ENCODE data around the gene TBX2. TPM values are rescaled to one million over a fixed set of nuclear protein-coding genes. Genes with fewer than 3 reads are reported as not detected.

Gene TBX2
- polyA plus RNA-seq, 1 donor (not counting 4 experiments of a cell fraction or from before 2014, with no cell fraction given): not detected

DNA sequence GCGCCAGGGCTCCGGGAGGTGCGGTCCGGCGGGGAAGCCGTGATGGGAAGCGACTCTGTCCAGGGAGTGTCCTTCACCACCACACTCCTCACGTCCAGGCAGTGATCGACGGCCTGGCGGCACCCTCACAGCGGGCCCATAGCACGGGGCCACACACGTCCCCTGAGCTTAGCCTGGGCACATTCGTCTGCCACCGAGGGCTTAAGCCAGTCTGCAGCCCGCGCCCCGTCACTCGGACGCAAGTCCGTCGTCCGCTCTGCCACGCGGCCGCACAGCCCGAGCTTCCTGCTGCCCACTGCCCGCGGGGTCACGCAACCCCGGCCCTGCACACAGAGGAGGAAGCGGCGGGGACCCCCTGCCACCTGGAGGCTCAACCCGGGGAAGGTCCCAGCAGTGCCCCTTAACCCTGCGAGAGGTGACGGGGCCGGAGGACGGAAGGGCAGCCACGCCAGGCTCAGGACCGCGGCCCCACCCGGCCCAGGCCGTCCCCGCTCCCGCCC lies 3.0 kb upstream of the TBX2 start:
- Histone ChIP-seq H3K79me2 (ENCODE audit: control insufficient read depth, insufficient read depth, low read length) (no peaks in the 10 kb centered on the region), H3K9me3 (ENCODE audit: control insufficient read depth, low read depth, low read length) (no peaks in the 10 kb centered on the region), H3K4me1 (ENCODE audit: control insufficient read depth, extremely low read depth, insufficient read depth, low read length) (no peaks in the 10 kb centered on the region), H2AFZ (ENCODE audit: control insufficient read depth, low read length) (no peak overlapping the region), H3K27me3 (ENCODE audit: control insufficient read depth, extremely low read depth, insufficient read depth, low read length) (peaks cover 78% of the 10 kb centered on the region), H3K4me2 (ENCODE audit: control insufficient read depth, extremely low read depth, insufficient read depth, low read depth, low read length) (no peak overlapping the region), H3K9ac (ENCODE audit: control insufficient read depth, extremely low read depth, insufficient read depth, low read length) (no peak overlapping the region), H3K4me3 (ENCODE audit: control insufficient read depth in 2 of 3, extremely low read depth in 1 of 3, insufficient read depth in 2 of 3, low read depth in 1 of 3, low read length in 3 of 3) (no peak overlapping the region), H3K36me3 (ENCODE audit: control insufficient read depth in 2 of 2, extremely low read depth in 1 of 2, insufficient read depth in 2 of 2, low read length in 2 of 2) (no peaks in the 10 kb centered on the region), H3K9me1 (ENCODE audit: control insufficient read depth, extremely low read depth, insufficient read depth, low read length) (no peaks in the 10 kb centered on the region), H4K20me1 (ENCODE audit: control insufficient read depth, extremely low read depth, insufficient read depth, low read length) (no peaks in the 10 kb centered on the region), H3K27ac (ENCODE audit: control insufficient read depth, insufficient read depth, low read length) (no peak overlapping the region)
- dilution Hi-C loops (cut with MboI; ENCODE audit: extremely low pct_ligation_motif_present, low sequenced_read_pairs): no loop called here
- DNase-seq (ENCODE audit: low read depth, low spot score) (no peak), FAIRE-seq (no peak)
- TF ChIP-seq EZH2 (IDR thresholded peaks at IDR 0.05; ENCODE audit: low read length): peak; percentile 99
- TF ChIP-seq, protein P1, sequence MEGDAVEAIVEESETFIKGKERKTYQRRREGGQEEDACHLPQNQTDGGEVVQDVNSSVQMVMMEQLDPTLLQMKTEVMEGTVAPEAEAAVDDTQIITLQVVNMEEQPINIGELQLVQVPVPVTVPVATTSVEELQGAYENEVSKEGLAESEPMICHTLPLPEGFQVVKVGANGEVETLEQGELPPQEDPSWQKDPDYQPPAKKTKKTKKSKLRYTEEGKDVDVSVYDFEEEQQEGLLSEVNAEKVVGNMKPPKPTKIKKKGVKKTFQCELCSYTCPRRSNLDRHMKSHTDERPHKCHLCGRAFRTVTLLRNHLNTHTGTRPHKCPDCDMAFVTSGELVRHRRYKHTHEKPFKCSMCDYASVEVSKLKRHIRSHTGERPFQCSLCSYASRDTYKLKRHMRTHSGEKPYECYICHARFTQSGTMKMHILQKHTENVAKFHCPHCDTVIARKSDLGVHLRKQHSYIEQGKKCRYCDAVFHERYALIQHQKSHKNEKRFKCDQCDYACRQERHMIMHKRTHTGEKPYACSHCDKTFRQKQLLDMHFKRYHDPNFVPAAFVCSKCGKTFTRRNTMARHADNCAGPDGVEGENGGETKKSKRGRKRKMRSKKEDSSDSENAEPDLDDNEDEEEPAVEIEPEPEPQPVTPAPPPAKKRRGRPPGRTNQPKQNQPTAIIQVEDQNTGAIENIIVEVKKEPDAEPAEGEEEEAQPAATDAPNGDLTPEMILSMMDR (optimal IDR thresholded peaks at IDR 0.05 in 1 of 3, IDR thresholded peaks at IDR 0.05 in 1 of 3, conservative IDR thresholded peaks at IDR 0.05 in 1 of 3; ENCODE audit: extremely low read depth in 1 of 3, insufficient read depth in 2 of 3, low read length in 3 of 3): no peak

GRCh38 chr17:61397086-61397842 lies 2.4 kb upstream of the TBX2 start:
- Histone ChIP-seq H3K27ac (ENCODE audit: control insufficient read depth, insufficient read depth, low read length) (no peak overlapping the region), H3K27me3 (ENCODE audit: control insufficient read depth, extremely low read depth, insufficient read depth, low read length) (peaks cover 83% of the 10 kb centered on the region), H3K9me3 (ENCODE audit: control insufficient read depth, low read depth, low read length) (no peaks in the 10 kb centered on the region), H3K4me1 (ENCODE audit: control insufficient read depth, extremely low read depth, insufficient read depth, low read length) (no peaks in the 10 kb centered on the region), H2AFZ (ENCODE audit: control insufficient read depth, low read length) (no peak overlapping the region), H3K36me3 (ENCODE audit: control insufficient read depth in 2 of 2, extremely low read depth in 1 of 2, insufficient read depth in 2 of 2, low read length in 2 of 2) (no peaks in the 10 kb centered on the region), H3K4me3 (ENCODE audit: control insufficient read depth in 2 of 3, extremely low read depth in 1 of 3, insufficient read depth in 2 of 3, low read depth in 1 of 3, low read length in 3 of 3) (no peak overlapping the region), H3K9me1 (ENCODE audit: control insufficient read depth, extremely low read depth, insufficient read depth, low read length) (no peaks in the 10 kb centered on the region), H4K20me1 (ENCODE audit: control insufficient read depth, extremely low read depth, insufficient read depth, low read length) (no peaks in the 10 kb centered on the region), H3K4me2 (ENCODE audit: control insufficient read depth, extremely low read depth, insufficient read depth, low read depth, low read length) (no peak overlapping the region), H3K79me2 (ENCODE audit: control insufficient read depth, insufficient read depth, low read length) (no peaks in the 10 kb centered on the region), H3K9ac (ENCODE audit: control insufficient read depth, extremely low read depth, insufficient read depth, low read length) (no peak overlapping the region)
- DNase-seq (ENCODE audit: low read depth, low spot score) (no peak), FAIRE-seq (no peak)
- dilution Hi-C loops (cut with MboI; ENCODE audit: extremely low pct_ligation_motif_present, low sequenced_read_pairs): no loop called here
- no peak for TF ChIP-seq EZH2 (IDR thresholded peaks at IDR 0.05; ENCODE audit: low read length)
- TF ChIP-seq, protein P1 (optimal IDR thresholded peaks at IDR 0.05 in 1 of 3, IDR thresholded peaks at IDR 0.05 in 1 of 3, conservative IDR thresholded peaks at IDR 0.05 in 1 of 3; ENCODE audit: extremely low read depth in 1 of 3, insufficient read depth in 2 of 3, low read length in 3 of 3): no peak

Data from keratinocyte (primary cell).